ENCODE results near the gene NKX6-2. TPM values are rescaled to one million over a fixed set of nuclear protein-coding genes. Genes with fewer than 3 reads are reported as not detected.

Gene NKX6-2
- polyA plus RNA-seq, 1 experiment, result not detected

DNA sequence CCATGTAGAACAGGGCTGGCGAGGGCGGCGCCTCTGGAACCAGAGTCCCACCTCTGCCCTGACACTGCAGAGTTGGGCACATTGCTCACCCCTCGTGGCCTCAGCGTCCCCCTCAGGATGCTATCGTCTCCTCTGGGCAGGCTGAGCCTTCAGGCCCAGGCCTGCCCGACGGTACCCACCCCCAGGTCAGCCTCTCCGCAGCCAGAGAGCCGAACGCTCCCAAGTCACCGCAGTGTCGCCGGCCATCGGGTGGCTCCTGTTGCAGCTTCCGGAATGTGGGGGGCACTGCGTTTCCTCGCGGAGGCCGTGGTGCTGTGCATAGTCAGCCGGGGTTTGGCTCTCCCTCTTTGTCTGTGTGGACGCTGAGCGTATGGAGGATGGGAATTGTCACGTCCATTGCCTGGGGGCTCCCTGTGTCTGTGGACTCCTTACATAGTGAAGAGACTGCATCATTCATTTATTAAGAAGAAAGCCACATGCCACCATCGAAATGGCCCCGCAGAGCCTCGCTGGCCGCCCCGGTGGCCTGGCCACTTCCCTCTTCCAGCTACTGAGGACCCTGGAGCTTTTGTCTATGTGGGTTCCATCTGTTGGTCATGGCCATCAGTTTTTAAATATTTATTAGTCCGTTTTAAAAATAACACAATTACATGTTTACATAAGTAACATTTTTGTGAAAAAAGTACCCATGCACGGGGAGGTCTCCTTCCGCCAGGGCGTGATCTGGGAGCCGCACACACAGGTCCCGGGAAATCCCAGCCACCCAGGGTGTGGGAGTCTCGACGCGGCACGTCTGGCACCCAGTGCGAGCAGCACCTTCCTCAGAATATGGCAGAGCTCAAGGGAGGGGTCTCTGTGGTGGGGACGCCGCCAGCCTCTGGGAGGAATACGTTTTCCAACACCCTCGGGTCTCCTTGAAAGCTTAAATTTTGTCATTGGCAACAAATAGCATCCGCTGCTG lies 15.6 kb downstream of the NKX6-2 start:
- peaks cover 13% of the 10 kb centered on the region for H3K36me3 ChIP-seq (ENCODE audit: control insufficient read depth, insufficient read depth, low read length)

DNA sequence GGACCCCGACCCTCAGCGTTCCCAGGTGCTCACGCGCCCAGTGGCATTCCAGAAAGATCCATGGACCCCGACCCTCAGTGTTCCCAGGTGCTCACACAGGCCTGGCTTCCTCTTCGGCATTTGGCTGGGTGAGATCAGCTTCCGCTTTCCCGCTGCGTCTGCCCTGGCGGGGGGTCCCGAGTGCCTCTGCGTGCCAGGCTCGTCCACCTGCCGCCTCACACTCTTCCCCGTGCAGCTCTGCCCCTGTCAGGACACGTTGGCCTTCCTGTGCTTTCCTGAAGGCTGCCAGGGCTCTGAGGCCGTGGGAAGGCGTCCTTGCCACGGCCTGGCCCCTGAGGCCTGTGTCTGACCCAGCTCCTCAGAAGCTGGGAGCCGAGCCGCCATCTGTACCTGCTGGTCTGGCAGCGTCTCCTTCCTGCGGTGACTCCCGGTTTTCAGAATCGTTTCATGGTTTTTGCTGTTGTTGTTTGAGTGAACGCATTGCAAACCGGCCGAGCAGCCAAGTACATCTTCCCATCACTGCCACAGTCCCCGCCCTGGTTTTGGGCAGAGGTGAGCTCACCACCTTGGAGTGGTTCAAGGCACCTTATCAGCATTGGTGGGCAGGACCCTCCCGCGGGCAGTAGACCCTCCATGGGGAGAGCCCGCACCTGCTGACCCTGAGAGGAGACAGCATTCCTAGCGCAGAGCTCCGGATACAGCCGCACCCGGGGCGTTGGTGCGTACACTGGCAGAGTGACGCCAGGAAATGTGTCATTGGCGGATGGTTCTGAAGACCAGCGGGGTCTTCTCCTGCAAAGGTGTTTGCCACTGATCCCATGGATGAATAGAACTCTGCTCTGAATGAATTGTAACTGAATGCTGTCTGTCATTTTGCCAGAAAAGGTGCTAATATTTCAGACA lies 17.4 kb downstream of the NKX6-2 start:
- Histone ChIP-seq H3K27me3 (ENCODE audit: control insufficient read depth, insufficient read depth, low read length) (no peaks in the 10 kb centered on the region), H3K4me3 (ENCODE audit: low read depth, low read length) (no peak overlapping the region), H3K36me3 (ENCODE audit: control insufficient read depth, insufficient read depth, low read length) (peaks cover 9% of the 10 kb centered on the region)
- DNase-seq (ENCODE audit: low read depth), result no peak
- POLR2A ChIA-PET, result no interaction called here
- TF ChIP-seq, protein P1, sequence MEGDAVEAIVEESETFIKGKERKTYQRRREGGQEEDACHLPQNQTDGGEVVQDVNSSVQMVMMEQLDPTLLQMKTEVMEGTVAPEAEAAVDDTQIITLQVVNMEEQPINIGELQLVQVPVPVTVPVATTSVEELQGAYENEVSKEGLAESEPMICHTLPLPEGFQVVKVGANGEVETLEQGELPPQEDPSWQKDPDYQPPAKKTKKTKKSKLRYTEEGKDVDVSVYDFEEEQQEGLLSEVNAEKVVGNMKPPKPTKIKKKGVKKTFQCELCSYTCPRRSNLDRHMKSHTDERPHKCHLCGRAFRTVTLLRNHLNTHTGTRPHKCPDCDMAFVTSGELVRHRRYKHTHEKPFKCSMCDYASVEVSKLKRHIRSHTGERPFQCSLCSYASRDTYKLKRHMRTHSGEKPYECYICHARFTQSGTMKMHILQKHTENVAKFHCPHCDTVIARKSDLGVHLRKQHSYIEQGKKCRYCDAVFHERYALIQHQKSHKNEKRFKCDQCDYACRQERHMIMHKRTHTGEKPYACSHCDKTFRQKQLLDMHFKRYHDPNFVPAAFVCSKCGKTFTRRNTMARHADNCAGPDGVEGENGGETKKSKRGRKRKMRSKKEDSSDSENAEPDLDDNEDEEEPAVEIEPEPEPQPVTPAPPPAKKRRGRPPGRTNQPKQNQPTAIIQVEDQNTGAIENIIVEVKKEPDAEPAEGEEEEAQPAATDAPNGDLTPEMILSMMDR (IDR thresholded peaks at IDR 0.05; ENCODE audit: insufficient read depth, low read depth, low read length), result no peak
- CTCF ChIA-PET, result interaction anchor here (1.4 kb wide), 1 partner anchor 113 kb away, joined by 3 read pairs; no protein-coding TSS in a partner anchor

More for the DNA sequence above, 15.6 kb downstream of the NKX6-2 start:
- TF ChIP-seq, protein P1 (IDR thresholded peaks at IDR 0.05; ENCODE audit: insufficient read depth, low read depth, low read length), result no peak
- ChIA-PET POLR2A (no interaction called here), CTCF (interaction anchor here (0.9 to 1.4 kb wide), 2 partner anchors 114 to 115 kb away, joined by 3 to 4 read pairs; no protein-coding TSS in a partner anchor)
- no peak for DNase-seq (ENCODE audit: low read depth)
- no peaks in the 10 kb centered on the region for H3K27me3 ChIP-seq (ENCODE audit: control insufficient read depth, insufficient read depth, low read length)
- no peak overlapping the region for H3K4me3 ChIP-seq (ENCODE audit: low read depth, low read length)

DNA sequence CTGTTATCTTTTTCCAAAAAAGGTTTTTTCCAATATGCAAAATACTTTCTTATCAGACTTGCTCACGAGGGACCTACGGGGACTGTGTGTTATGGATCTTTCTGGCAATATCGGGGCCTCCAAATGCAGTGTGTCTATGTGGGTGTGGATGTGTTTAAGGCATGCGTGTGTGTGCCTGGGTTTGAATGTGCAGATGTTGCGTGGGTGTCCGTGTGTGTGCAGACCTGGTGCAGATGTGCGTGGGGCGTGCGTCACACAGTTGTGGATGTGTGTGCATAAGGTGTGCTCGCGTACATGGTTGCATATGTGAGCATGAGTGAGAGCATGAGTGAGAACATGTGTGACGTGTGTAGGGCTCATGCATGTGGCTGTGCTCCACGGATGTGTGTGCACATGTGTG lies 19.7 kb downstream of the NKX6-2 start:
- TF ChIP-seq, protein P1 (IDR thresholded peaks at IDR 0.05; ENCODE audit: insufficient read depth, low read depth, low read length), result no peak
- H3K4me3 ChIP-seq (ENCODE audit: low read depth, low read length), result no peak overlapping the region
- ChIA-PET CTCF (no interaction called here), POLR2A (no interaction called here)
- H3K36me3 ChIP-seq (ENCODE audit: control insufficient read depth, insufficient read depth, low read length), result peaks cover 9% of the 10 kb centered on the region
- no peaks in the 10 kb centered on the region for H3K27me3 ChIP-seq (ENCODE audit: control insufficient read depth, insufficient read depth, low read length)
- DNase-seq (ENCODE audit: low read depth), result no peak

DNA sequence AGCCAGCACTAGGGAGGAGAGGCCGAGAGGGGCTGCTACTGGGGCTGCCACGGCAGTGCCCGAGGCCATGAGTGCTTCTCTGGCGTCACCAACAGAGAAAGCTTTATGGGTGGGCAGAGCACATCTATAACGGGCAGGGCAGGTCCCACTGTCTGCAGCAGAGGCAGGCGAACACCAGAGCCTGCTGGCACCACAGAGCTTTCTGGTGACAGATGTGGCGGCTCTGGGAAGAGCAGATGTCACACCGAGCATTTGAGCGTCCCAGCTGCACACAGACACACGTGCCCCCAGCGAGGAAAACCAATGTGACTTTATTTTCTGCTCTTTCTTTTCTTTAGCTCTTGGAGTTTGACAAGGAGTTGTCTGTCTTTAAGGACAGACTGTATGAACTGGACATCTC lies 20.5 kb downstream of the NKX6-2 start:
- CTCF ChIA-PET, result no interaction called here

More for the DNA sequence above, 20.5 kb downstream of the NKX6-2 start:
- TF ChIP-seq, protein P1 (IDR thresholded peaks at IDR 0.05; ENCODE audit: insufficient read depth, low read depth, low read length), result no peak
- Histone ChIP-seq H3K4me3 (ENCODE audit: low read depth, low read length) (no peak overlapping the region), H3K36me3 (ENCODE audit: control insufficient read depth, insufficient read depth, low read length) (peaks cover 6% of the 10 kb centered on the region), H3K27me3 (ENCODE audit: control insufficient read depth, insufficient read depth, low read length) (no peaks in the 10 kb centered on the region)
- POLR2A ChIA-PET, result no interaction called here
- DNase-seq (ENCODE audit: low read depth), result no peak
